Lower lobe of right lung (tissue), 2 donors: ENCODE data around the gene ACAD11. TPM values are rescaled to one million over a fixed set of nuclear protein-coding genes. Genes with fewer than 3 reads are reported as not detected.
"Not testable (repeated sequence)": the region's sequence is repeated elsewhere in the genome, so short reads cannot be mapped to it uniquely, and the experiment has no call there.

Source experiments
- ATAC-seq, 2 donors: fragments of 200-7000 bp; cut with Tn5 transposase; one replicate each; pipeline ENCODE4 v1.9.1; 2020 to 2022; ENCODE audit warnings: mild to moderate bottlenecking in 2 of 2, moderate library complexity in 2 of 2
- DNase-seq: peaks from one replicate; pipeline ENCODE4 v3.0.0-alpha.2; 2020
- H3K27ac ChIP-seq: fragments of 200-600 bp; one replicate; pipeline ENCODE4 v1.8.0; 2022
- H3K27me3 ChIP-seq: fragments of 200-600 bp; one replicate; pipeline ENCODE4 v1.8.0; 2022; ENCODE audit warnings: low read depth
- H3K36me3 ChIP-seq: fragments of 200-600 bp; one replicate; pipeline ENCODE4 v1.8.0; 2022; ENCODE audit warnings: mild to moderate bottlenecking
- H3K4me1 ChIP-seq: fragments of 200-600 bp; one replicate; pipeline ENCODE4 v1.8.0; 2022
- H3K4me3 ChIP-seq: fragments of 200-600 bp; one replicate; pipeline ENCODE4 v1.8.0; 2022; ENCODE audit warnings: mild to moderate bottlenecking
- H3K9me3 ChIP-seq: fragments of 200-600 bp; one replicate; pipeline ENCODE4 v1.8.0; 2022
- CTCF ChIP-seq: fragments of 200-600 bp; IDR thresholded peaks from one replicate; pipeline ENCODE4 v1.8.0; 2022; ENCODE audit warnings: antibody characterized with exemption, mild to moderate bottlenecking
- intact Hi-C: fragments of 100-400 bp; cut with DNase I; formaldehyde crosslinking; loops from one replicate; pipeline ENCODE4 v1.11.0; 2022
- total RNA-seq: library from RNA; stranded (reverse); fragmentation: NEBNext Ultra II Directional; extraction: Animal tissue kit (Norgen Biotek cat#: 25700); gene quantifications from one replicate; pipeline ENCODE4 v1.2.1, GENCODE V29; 2021
- donor health status: DM: no; HTN: yes; CAD: no; lungs with severe emphysema.

Gene ACAD11
- total RNA-seq, 1 donor from 2014 or later: 17.7 TPM

GRCh38 chr3:132563420-132564069 is 96.1 kb downstream of the ACAD11 start:
- intact Hi-C loops: no loop called here
- H3K4me1 ChIP-seq: no peaks in the 10 kb centered on the region
- no peaks in the 10 kb centered on the region for H3K27me3 ChIP-seq
- TF ChIP-seq CTCF: no peak
- no peak for ATAC-seq
- H3K4me3 ChIP-seq: no peak overlapping the region
- H3K36me3 ChIP-seq: peaks cover 5% of the 10 kb centered on the region
- H3K27ac ChIP-seq: no peak overlapping the region
- no peaks in the 10 kb centered on the region for H3K9me3 ChIP-seq
- no peak for DNase-seq

- Histone ChIP-seq H3K36me3 (peaks cover 5% of the 10 kb centered on the region), H3K27ac (no peak overlapping the region), H3K4me1 (no peaks in the 10 kb centered on the region), H3K4me3 (no peak overlapping the region), H3K9me3 (no peaks in the 10 kb centered on the region), H3K27me3 (no peaks in the 10 kb centered on the region)
- TF ChIP-seq CTCF: no peak
- intact Hi-C loops: no loop called here
- ATAC-seq (no peak), DNase-seq (no peak)
These were observed 98.6 kb downstream of the ACAD11 start for GRCh38 chr3:132561003-132561402.

GRCh38 chr3:132556508-132557159 is 103.0 kb downstream of the ACAD11 start:
- DNase-seq (no peak), ATAC-seq (peak; percentile 40 to 62)
- TF ChIP-seq CTCF: no peak
- H3K27ac ChIP-seq: no peak overlapping the region
- no peaks in the 10 kb centered on the region for H3K27me3 ChIP-seq
- H3K9me3 ChIP-seq: no peaks in the 10 kb centered on the region
- H3K4me3 ChIP-seq: no peak overlapping the region
- intact Hi-C loops: no loop called here
- peaks cover 5% of the 10 kb centered on the region for H3K36me3 ChIP-seq
- peaks cover 20% of the 10 kb centered on the region for H3K4me1 ChIP-seq

- H3K27ac ChIP-seq, H3K9me3 ChIP-seq, intact Hi-C loops, H3K36me3 ChIP-seq, ATAC-seq, DNase-seq, H3K4me3 ChIP-seq, H3K27me3 ChIP-seq: not testable (repeated sequence)
- peaks cover 21% of the 10 kb centered on the region for H3K4me1 ChIP-seq
These were observed 103.6 kb downstream of the ACAD11 start for GRCh38 chr3:132556036-132556386.

GRCh38 chr3:132555306-132556035 is 104.1 kb downstream of the ACAD11 start:
- no peaks in the 10 kb centered on the region for H3K9me3 ChIP-seq
- H3K27ac ChIP-seq: no peak overlapping the region
- H3K27me3 ChIP-seq: no peaks in the 10 kb centered on the region
- intact Hi-C loops: no loop called here
- ATAC-seq (no peak), DNase-seq (no peak)
- TF ChIP-seq CTCF: no peak
- H3K4me1 ChIP-seq: peaks cover 26% of the 10 kb centered on the region
- no peak overlapping the region for H3K4me3 ChIP-seq
- H3K36me3 ChIP-seq: peaks cover 5% of the 10 kb centered on the region

- peak in 1 of 2 donors; percentile 19 for ATAC-seq
These were observed 105.2 kb downstream of the ACAD11 start for GRCh38 chr3:132554437-132554836.

More at GRCh38 chr3:132554437-132554836, 105.2 kb downstream of the ACAD11 start:
- no peak for TF ChIP-seq CTCF
- Histone ChIP-seq H3K4me1 (peaks cover 34% of the 10 kb centered on the region), H3K27ac (no peak overlapping the region), H3K4me3 (no peak overlapping the region), H3K36me3 (no peaks in the 10 kb centered on the region), H3K27me3 (no peaks in the 10 kb centered on the region), H3K9me3 (no peaks in the 10 kb centered on the region)
- intact Hi-C loops: no loop called here
- no peak for DNase-seq
